ENCODE measurements around the gene RALB.

The RALB gene

DNA sequence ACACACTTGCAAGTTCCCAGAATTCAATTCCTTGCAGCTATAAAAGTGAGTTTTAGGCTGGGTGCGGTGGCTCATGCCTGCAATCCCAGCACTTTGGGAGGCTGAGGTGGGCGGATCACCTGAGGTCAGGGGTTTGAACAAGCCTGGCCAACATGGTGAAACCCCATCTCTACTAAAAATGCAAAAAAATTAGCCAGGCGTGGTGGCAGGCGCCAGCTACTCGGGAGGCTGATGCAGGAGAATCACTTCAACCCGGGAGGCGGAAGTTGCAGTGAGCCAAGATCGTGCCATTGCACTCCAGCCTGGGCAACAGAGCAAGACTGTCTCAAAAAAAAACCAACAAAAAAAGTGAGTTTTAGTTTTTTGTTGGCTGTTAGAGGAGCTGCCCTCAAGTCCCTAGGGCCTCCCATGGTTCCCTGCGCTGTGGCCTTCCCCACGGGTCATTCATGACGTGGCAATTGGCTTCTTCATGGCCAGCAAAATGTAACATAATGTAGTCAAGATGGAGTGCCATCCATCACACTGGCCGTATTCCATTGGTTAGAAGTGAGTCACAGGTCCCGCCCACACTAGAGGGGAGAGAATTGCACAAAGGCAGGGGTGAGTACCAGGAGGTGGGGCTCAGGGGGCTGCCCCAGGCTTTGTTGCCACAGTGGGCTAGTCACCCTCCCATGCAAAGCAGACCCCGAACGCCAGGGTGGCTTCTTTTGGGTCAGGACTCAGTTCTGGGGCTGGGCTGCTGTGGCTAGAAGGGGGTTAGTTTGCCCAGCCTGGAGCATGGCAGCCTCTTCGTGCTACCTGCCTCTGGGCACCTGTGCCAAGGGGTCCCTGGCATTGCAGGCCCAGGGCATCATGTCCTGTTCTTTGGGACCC is 55.6 kb downstream of the RALB start:
- TF ChIP-seq, protein P1, sequence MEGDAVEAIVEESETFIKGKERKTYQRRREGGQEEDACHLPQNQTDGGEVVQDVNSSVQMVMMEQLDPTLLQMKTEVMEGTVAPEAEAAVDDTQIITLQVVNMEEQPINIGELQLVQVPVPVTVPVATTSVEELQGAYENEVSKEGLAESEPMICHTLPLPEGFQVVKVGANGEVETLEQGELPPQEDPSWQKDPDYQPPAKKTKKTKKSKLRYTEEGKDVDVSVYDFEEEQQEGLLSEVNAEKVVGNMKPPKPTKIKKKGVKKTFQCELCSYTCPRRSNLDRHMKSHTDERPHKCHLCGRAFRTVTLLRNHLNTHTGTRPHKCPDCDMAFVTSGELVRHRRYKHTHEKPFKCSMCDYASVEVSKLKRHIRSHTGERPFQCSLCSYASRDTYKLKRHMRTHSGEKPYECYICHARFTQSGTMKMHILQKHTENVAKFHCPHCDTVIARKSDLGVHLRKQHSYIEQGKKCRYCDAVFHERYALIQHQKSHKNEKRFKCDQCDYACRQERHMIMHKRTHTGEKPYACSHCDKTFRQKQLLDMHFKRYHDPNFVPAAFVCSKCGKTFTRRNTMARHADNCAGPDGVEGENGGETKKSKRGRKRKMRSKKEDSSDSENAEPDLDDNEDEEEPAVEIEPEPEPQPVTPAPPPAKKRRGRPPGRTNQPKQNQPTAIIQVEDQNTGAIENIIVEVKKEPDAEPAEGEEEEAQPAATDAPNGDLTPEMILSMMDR (IDR thresholded peaks at IDR 0.05) = no peak

- TF ChIP-seq, protein P1 (IDR thresholded peaks at IDR 0.05) = no peak
These were observed 57.5 kb downstream of the RALB start for GRCh38 chr2:120310136-120310535.

DNA sequence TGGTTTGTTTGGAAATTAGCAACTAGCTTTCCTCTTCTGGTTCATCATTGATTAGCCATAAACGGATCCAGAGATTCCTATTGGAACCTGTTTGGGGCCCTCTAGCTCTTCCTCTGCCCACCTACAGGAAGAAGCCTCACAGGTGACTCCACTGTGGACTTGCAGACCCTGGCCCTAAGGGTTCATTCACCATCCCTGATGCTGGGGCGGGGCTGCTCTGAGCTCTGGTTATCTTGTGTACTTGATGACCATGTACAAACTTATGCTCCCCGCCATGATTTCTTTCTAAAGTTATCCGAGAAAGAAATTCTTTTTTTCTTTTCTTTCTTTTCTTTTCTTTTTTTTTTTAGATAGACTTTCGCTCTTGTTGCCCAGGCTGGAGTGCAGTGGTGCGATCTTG is 59.4 kb downstream of the RALB start:
- TF ChIP-seq, protein P1 (IDR thresholded peaks at IDR 0.05) = no peak

DNA sequence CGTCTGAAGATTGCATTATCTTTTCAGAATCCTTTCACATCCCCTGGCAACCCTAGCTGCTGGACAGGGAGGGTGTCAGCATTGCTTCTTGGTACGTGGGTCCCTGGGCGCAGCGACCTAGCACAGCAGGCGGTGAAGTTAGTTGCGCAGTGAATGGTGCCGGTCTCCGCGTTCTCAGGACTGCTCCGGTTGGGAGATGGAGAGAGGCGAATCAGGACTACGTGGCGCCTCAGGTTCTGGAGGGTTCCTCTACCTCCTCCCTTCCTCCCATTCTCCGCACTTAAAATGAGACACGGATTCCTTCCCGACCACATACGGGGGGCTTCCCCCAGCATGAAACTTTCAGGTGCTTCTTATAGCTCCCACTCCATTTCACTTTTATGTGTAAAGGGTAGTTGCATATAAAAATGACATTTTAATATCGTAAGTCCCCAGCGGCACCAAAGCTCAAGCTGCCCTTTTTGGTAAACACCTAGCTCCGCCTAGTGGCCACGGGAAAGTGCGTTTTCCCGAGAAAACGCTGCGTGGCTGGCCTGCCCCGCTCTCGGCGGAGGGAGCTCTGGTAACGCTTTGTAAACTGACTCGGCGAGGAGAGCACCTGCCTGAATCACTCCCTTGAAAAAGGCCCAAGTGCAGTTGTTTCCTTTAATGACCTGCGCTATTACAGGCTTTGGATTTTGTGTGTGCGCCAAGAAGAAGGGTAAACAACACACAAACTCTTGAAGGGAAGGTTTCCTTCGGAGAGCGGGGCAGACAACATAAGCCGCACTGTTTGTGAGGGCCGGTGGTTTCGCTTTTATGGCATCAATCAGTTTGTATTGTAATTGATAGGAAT is 60.4 kb downstream of the RALB start:
- TF ChIP-seq, protein P1 (IDR thresholded peaks at IDR 0.05) = peak; percentile 95

DNA sequence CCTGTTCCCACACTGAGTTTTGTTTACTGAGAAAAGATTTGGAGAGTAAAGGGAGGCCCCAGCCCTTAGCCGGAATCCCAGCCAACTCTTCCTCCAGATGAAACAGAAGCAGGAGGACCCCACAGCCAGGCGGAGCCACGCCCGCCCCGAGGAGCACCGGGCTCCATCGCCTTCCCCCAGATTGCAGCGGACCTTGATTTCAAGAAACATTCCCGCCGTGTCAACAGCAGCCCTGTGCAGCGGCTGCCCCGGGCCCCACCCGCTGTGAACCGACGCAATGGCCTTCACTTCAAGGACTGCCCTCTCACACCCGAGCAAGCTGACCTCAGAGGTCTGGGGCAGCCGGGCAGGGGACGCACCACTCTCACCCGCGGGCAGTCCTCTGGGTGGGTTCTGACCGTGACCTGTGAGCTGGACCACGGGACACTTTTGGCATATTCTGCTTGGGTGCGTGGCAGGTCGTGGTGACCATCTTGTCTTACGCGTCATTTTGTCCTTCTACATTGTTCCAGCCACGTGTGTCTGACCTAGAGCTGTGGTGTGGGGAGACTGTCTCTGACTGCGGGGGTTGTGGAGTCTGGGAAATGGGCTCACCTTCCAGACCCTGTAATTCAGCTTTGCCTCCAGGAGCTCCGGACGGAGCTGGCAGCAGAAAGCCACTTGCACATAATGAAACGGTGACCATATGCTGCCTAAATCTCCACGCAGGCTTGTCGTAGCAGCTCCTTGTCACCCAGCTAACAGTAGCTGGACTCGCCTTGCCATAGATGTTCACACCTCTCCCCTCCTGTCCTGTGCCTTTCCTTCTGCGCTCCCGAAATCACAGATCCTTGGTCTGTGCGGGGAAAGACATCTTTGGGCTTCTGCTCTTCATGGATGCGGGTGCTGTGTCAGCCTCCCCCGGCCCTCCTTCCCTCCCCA is 61.3 kb downstream of the RALB start:
- TF ChIP-seq, protein P1 (IDR thresholded peaks at IDR 0.05) = no peak

GRCh38 chr2:120314690-120315366 is 62.2 kb downstream of the RALB start:
- TF ChIP-seq, protein P1 (IDR thresholded peaks at IDR 0.05) = no peak

All from LNCAP (cell line).